H9 (cell line): ENCODE measurements around the gene EFCAB5. TPM values are rescaled to one million over a fixed set of nuclear protein-coding genes. Genes with fewer than 3 reads are reported as not detected.

ENCODE experiments used
- DNase-seq: peaks from one replicate; pipeline ENCODE4 v3.0.0-alpha.2; 2017
- H2AFZ ChIP-seq: one replicate; pipeline ENCODE4 v1.6.1; 2013; ENCODE audit warnings: mild to moderate bottlenecking, low read length, control low read depth, moderate library complexity
- H2AK5ac ChIP-seq: 2 replicates; pipeline ENCODE4 v1.6.1; 2013; ENCODE audit warnings: low read length, control low read depth, mixed read lengths; ENCODE audit not compliant: insufficient read length
- H2BK120ac ChIP-seq: one replicate; pipeline ENCODE4 v1.6.1; 2013; ENCODE audit warnings: low read depth, mild to moderate bottlenecking, low read length, control low read depth, inconsistent platforms; ENCODE audit not compliant: poor library complexity, severe bottlenecking
- H2BK12ac ChIP-seq: 2 replicates; pipeline ENCODE4 v1.6.1; 2013; ENCODE audit warnings: low read length, control low read depth, mixed read lengths, low read depth; ENCODE audit not compliant: insufficient read length
- H2BK15ac ChIP-seq: 2 replicates; pipeline ENCODE4 v1.6.1; 2013; ENCODE audit warnings: low read depth, low read length, control low read depth
- H2BK20ac ChIP-seq: one replicate; pipeline ENCODE4 v1.6.1; 2013; ENCODE audit warnings: low read depth, mild to moderate bottlenecking, low read length, control low read depth, inconsistent platforms; ENCODE audit not compliant: poor library complexity, severe bottlenecking
- H2BK5ac ChIP-seq: 2 replicates; pipeline ENCODE4 v1.6.1; 2013; ENCODE audit warnings: low read length, control low read depth, mixed read lengths; ENCODE audit not compliant: insufficient read length
- H3K14ac ChIP-seq: 2 replicates; pipeline ENCODE4 v1.6.1; 2013; ENCODE audit warnings: low read length, control low read depth; ENCODE audit not compliant: insufficient read depth
- H3K18ac ChIP-seq: 2 replicates; pipeline ENCODE4 v1.6.1; 2013; ENCODE audit warnings: low read depth, mild to moderate bottlenecking, mixed read lengths, low read length, control low read depth; ENCODE audit not compliant: insufficient read length
- H3K23ac ChIP-seq: 2 replicates; pipeline ENCODE4 v1.6.1; 2013; ENCODE audit warnings: low read length, control low read depth, mixed read lengths, low read depth; ENCODE audit not compliant: insufficient read length
- H3K23me2 ChIP-seq: 2 replicates; pipeline ENCODE4 v1.6.1; 2013; ENCODE audit warnings: low read depth, mild to moderate bottlenecking, mixed read lengths, low read length, control low read depth; ENCODE audit not compliant: insufficient read length, poor library complexity, severe bottlenecking
- H3K27ac ChIP-seq: 2 replicates; pipeline ENCODE4 v1.5.1; 2013; ENCODE audit warnings: low read length, control low read depth, mixed read lengths, low read depth; ENCODE audit not compliant: insufficient read length
- H3K27me3 ChIP-seq: 2 replicates; pipeline ENCODE4 v1.6.1; 2013; ENCODE audit warnings: low read length, control low read depth, inconsistent platforms; ENCODE audit not compliant: insufficient read depth
- H3K4ac ChIP-seq: 2 replicates; pipeline ENCODE4 v1.6.1; 2013; ENCODE audit warnings: low read depth, mild to moderate bottlenecking, control low read depth, inconsistent platforms, low read length, moderate library complexity
- H3K4me1 ChIP-seq: 2 replicates; pipeline ENCODE4 v1.6.1; 2013; ENCODE audit warnings: low read length, control low read depth, inconsistent platforms; ENCODE audit not compliant: insufficient read depth
- H3K4me2 ChIP-seq: 2 replicates; pipeline ENCODE4 v1.6.1; 2013; ENCODE audit warnings: low read length, control low read depth, mixed read lengths; ENCODE audit not compliant: insufficient read length, insufficient read depth
- H3K56ac ChIP-seq: 2 replicates; pipeline ENCODE4 v1.6.1; 2013; ENCODE audit warnings: low read depth, mild to moderate bottlenecking, mixed read lengths, low read length, control low read depth; ENCODE audit not compliant: insufficient read length
- H3K79me1 ChIP-seq: 2 replicates; pipeline ENCODE4 v1.6.1; 2013; ENCODE audit warnings: low read depth, mild to moderate bottlenecking, moderate library complexity, low read length, control low read depth, inconsistent platforms; ENCODE audit not compliant: insufficient read depth, poor library complexity, severe bottlenecking
- H3K79me2 ChIP-seq: 2 replicates; pipeline ENCODE4 v1.6.1; 2013; ENCODE audit warnings: low read length, control low read depth, inconsistent platforms; ENCODE audit not compliant: insufficient read depth
- H3K9ac ChIP-seq: 2 replicates; pipeline ENCODE4 v1.6.1; 2013; ENCODE audit warnings: low read length, control low read depth, mixed read lengths; ENCODE audit not compliant: insufficient read length; ENCODE audit errors: extremely low read depth
- H3K9me3 ChIP-seq: one replicate; pipeline ENCODE4 v1.6.1; 2013; ENCODE audit warnings: low read depth, low read length, inconsistent platforms; ENCODE audit not compliant: control insufficient read depth
- H3T11ph ChIP-seq: one replicate; pipeline ENCODE4 v1.6.1; 2013; ENCODE audit warnings: mild to moderate bottlenecking, low read length, control low read depth, inconsistent platforms
- H4K20me1 ChIP-seq: one replicate; pipeline ENCODE4 v1.6.1; 2013; ENCODE audit not compliant: control insufficient read depth, insufficient read length, insufficient read depth
- H4K5ac ChIP-seq: 2 replicates; pipeline ENCODE4 v1.6.1; 2013; ENCODE audit warnings: low read depth, mild to moderate bottlenecking, mixed read lengths, low read length, control low read depth; ENCODE audit not compliant: insufficient read length
- H4K8ac ChIP-seq: replicated peaks from 2 replicates; pipeline ENCODE4 v1.6.1; 2013; ENCODE audit warnings: low read length, control low read depth, mixed read lengths, low read depth; ENCODE audit not compliant: insufficient read length
- H4K91ac ChIP-seq: 2 replicates; pipeline ENCODE4 v1.6.1; 2013; ENCODE audit warnings: low read depth, mild to moderate bottlenecking, moderate library complexity, mixed read lengths, low read length, control low read depth; ENCODE audit not compliant: insufficient read length
- H3K27ac Mint-ChIP-seq, 3 experiments: 2 replicates in 2 of 3; 3 replicates in 1 of 3; pipeline ENCODE4 v1.8.0; 2020 to 2021; ENCODE audit warnings: mixed read lengths in 3 of 3, mild to moderate bottlenecking in 1 of 3, moderate library complexity in 1 of 3
- H3K27me3 Mint-ChIP-seq: 2 replicates; pipeline ENCODE4 v1.8.0; 2021; ENCODE audit warnings: low read depth, mild to moderate bottlenecking, moderate library complexity, mixed read lengths
- H3K36me3 Mint-ChIP-seq, 3 experiments: 2 replicates in 2 of 3; 3 replicates in 1 of 3; pipeline ENCODE4 v1.8.0; 2020 to 2021; ENCODE audit warnings: low read depth in 3 of 3, mixed read lengths in 3 of 3; ENCODE audit not compliant: insufficient read depth in 1 of 3
- H3K4me1 Mint-ChIP-seq, 2 experiments: 2 replicates each; pipeline ENCODE4 v1.8.0; 2020; ENCODE audit warnings: mixed read lengths in 2 of 2
- H3K4me3 Mint-ChIP-seq, 2 experiments: 2 replicates in 1 of 2; 3 replicates in 1 of 2; pipeline ENCODE4 v1.8.0; 2020 to 2021; ENCODE audit warnings: mild to moderate bottlenecking in 2 of 2, mixed read lengths in 2 of 2, moderate library complexity in 1 of 2
- H3K9me3 Mint-ChIP-seq, 2 experiments: 2 replicates in 1 of 2; 3 replicates in 1 of 2; pipeline ENCODE4 v1.8.0; 2020; ENCODE audit warnings: mild to moderate bottlenecking in 2 of 2, mixed read lengths in 2 of 2, moderate library complexity in 1 of 2
- WGBS: extraction: QIAGEN DNeasy Blood & Tissue Kit; methylation state at CpG from one replicate; pipeline ENCODE4 v1.1.7; 2013; ENCODE audit warnings: missing lambda C conversion rate, low lambda C conversion rate, mixed read lengths; ENCODE audit not compliant: insufficient read length; ENCODE audit errors: extremely low coverage; 5-methylcytosine and 5-hydroxymethylcytosine counted together
- total RNA-seq: library from RNA; stranded (reverse); gene quantifications from 2 replicates; pipeline ENCODE4 v1.2.1, GENCODE V29; 2021
- TF ChIP-seq, protein P1 (sequence below): fragments of 200-600 bp; sonication (generic); conservative IDR thresholded peaks from 3 replicates; pipeline ENCODE4 v1.8.0; 2021; ENCODE audit warnings: antibody characterized with exemption, mild to moderate bottlenecking

Gene EFCAB5
- total RNA-seq, 1 experiment from 2014 or later: not detected

DNA sequence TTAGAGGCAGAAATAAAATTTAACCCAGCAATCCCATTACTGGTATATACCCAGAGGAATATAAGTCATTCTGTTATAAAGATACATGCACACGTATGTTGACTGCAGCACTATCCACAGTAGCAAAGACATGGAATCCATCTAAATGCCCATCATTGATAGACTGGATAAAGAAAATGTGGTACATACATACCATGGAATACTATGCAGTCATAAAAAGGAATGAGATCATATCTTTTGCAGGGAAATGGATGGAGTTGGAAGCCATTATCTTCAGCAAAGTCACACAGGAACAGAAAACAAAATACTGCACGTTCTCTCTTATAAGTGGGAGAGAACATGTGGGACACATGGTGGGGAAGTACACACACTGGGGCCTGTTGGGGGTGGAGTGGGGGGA lies 34.5 kb upstream of the EFCAB5 start:
- Histone ChIP-seq H4K20me1 (no peaks in the 10 kb centered on the region), H4K8ac (no peak overlapping the region), H3K9me3 (no peaks in the 10 kb centered on the region), H4K5ac (no peak overlapping the region), H3K79me1 (no peaks in the 10 kb centered on the region), H2BK15ac (no peak overlapping the region), H3K56ac (no peak overlapping the region), H3K27ac (no peak overlapping the region), H2BK12ac (no peak overlapping the region), H3T11ph (no peak overlapping the region), H2BK120ac (no peak overlapping the region), H2AFZ (no peak overlapping the region), H3K18ac (no peak overlapping the region), H3K14ac (no peak overlapping the region), H3K79me2 (no peaks in the 10 kb centered on the region; the same call in 1 of the 2 replicates), H3K4ac (no peak overlapping the region), H3K27me3 (no peaks in the 10 kb centered on the region), H3K9ac (no peak overlapping the region), H3K4me2 (no peak overlapping the region), H4K91ac (no peak overlapping the region), H2BK5ac (no peak overlapping the region), H2AK5ac (no peak overlapping the region), H3K4me1 (no peaks in the 10 kb centered on the region), H2BK20ac (no peak overlapping the region), H3K23me2 (no peaks in the 10 kb centered on the region), H3K23ac (no peak overlapping the region)
- Mint-ChIP-seq H3K36me3 (peaks cover 10 to 16% (median 13%) of the 10 kb centered on the region in 3 experiments), H3K4me1 (no peaks in the 10 kb centered on the region), H3K27me3 (peaks cover 1% of the 10 kb centered on the region; the same call in 1 of the 2 replicates), H3K4me3 (no peak overlapping the region), H3K27ac (no peak overlapping the region), H3K9me3 (peaks cover 16 to 26% of the 10 kb centered on the region in 2 experiments)
- TF ChIP-seq, protein P1, sequence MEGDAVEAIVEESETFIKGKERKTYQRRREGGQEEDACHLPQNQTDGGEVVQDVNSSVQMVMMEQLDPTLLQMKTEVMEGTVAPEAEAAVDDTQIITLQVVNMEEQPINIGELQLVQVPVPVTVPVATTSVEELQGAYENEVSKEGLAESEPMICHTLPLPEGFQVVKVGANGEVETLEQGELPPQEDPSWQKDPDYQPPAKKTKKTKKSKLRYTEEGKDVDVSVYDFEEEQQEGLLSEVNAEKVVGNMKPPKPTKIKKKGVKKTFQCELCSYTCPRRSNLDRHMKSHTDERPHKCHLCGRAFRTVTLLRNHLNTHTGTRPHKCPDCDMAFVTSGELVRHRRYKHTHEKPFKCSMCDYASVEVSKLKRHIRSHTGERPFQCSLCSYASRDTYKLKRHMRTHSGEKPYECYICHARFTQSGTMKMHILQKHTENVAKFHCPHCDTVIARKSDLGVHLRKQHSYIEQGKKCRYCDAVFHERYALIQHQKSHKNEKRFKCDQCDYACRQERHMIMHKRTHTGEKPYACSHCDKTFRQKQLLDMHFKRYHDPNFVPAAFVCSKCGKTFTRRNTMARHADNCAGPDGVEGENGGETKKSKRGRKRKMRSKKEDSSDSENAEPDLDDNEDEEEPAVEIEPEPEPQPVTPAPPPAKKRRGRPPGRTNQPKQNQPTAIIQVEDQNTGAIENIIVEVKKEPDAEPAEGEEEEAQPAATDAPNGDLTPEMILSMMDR: no peak
- no peak for DNase-seq
- WGBS: no CpG with 5 or more reads among the region's 2 CpGs
